Epithelial cell of proximal tubule (primary cell): ENCODE measurements around the gene HDAC4. TPM values are rescaled to one million over a fixed set of nuclear protein-coding genes. Genes with fewer than 3 reads are reported as not detected.

ENCODE experiments used
- DNase-seq: peaks from one replicate; pipeline ENCODE4 v3.0.0-alpha.2; 2011; ENCODE audit warnings: low read depth
- H3K4me3 ChIP-seq: 2 replicates; pipeline ENCODE4 v1.5.1; 2011; ENCODE audit warnings: low read depth, mild to moderate bottlenecking, low read length
- CTCF ChIP-seq: conservative IDR thresholded peaks from 2 replicates; pipeline ENCODE4 v1.5.1; 2012; ENCODE audit warnings: low read depth, mild to moderate bottlenecking, low read length
- total RNA-seq: library from RNA; depleted of rRNA; stranded (reverse); fragments of >200 nt; gene quantifications from 2 replicates; pipeline ENCODE4 v1.2.3, GENCODE V29; 2015

The HDAC4 gene
- total RNA-seq, 1 donor from 2014 or later, result 23.2 TPM

GRCh38 chr2:239093952-239094351, 306.9 kb downstream of the HDAC4 start:
- DNase-seq, result no peak
- TF ChIP-seq CTCF, result no peak

GRCh38 chr2:239093542-239093941, 307.3 kb downstream of the HDAC4 start:
- no peak for TF ChIP-seq CTCF
- H3K4me3 ChIP-seq, result no peak overlapping the region
- no peak for DNase-seq

More at GRCh38 chr2:239093952-239094351, 306.9 kb downstream of the HDAC4 start:
- H3K4me3 ChIP-seq, result no peak overlapping the region

- no peak for TF ChIP-seq CTCF
- no peak overlapping the region for H3K4me3 ChIP-seq
- no peak for DNase-seq
Measured at GRCh38 chr2:239092571-239093294, 308.1 kb downstream of the HDAC4 start.

GRCh38 chr2:239089884-239090283, 310.9 kb downstream of the HDAC4 start:
- no peak for DNase-seq
- no peak overlapping the region for H3K4me3 ChIP-seq
- TF ChIP-seq CTCF, result no peak

- no peak for TF ChIP-seq CTCF
- no peak for DNase-seq
- no peak overlapping the region for H3K4me3 ChIP-seq
Measured at GRCh38 chr2:239087046-239087710, 313.6 kb downstream of the HDAC4 start.

GRCh38 chr2:239086325-239087020, 314.3 kb downstream of the HDAC4 start:
- no peak for DNase-seq
- H3K4me3 ChIP-seq, result no peak overlapping the region
- no peak for TF ChIP-seq CTCF
